ENCODE results near the gene SLC25A30. TPM values are rescaled to one million over a fixed set of nuclear protein-coding genes. Genes with fewer than 3 reads are reported as not detected.

Gene SLC25A30
- total and polyA plus RNA-seq, 2 of the 13 experiments (the other 11 are each of a cell fraction or from before 2014, with no cell fraction given): 19.6 to 22.5 TPM

DNA sequence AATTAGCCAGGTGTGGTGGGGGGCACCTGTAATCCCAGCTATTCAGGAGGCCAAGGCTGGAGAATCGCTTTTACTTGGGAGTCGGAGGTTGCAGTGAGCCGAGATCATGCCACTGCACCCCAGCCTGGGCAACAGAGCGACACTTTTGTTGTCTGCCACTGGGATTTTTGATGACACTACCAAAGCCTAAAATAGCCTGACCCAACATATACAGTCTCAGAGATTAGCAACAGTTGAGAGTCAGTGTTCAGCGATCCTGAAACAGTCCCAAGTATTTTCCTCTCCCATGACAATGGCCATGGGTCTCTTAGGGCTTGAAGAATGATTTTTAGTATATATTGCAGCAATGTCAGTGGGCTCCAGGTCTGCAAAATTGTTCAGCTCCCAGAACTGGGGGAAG lies 32.9 kb downstream of the SLC25A30 start (continued):
- TF ChIP-seq ZNF362 (CRISPR knock-in tag; IDR thresholded peaks at IDR 0.05; ENCODE audit: borderline replicate concordance): no peak
- TF ChIP-seq, protein P1, sequence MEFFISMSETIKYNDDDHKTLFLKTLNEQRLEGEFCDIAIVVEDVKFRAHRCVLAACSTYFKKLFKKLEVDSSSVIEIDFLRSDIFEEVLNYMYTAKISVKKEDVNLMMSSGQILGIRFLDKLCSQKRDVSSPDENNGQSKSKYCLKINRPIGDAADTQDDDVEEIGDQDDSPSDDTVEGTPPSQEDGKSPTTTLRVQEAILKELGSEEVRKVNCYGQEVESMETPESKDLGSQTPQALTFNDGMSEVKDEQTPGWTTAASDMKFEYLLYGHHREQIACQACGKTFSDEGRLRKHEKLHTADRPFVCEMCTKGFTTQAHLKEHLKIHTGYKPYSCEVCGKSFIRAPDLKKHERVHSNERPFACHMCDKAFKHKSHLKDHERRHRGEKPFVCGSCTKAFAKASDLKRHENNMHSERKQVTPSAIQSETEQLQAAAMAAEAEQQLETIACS (CRISPR knock-in tag; IDR thresholded peaks at IDR 0.05): no peak
- TF ChIP-seq SOX13 (IDR thresholded peaks at IDR 0.05): no peak
- no peak for TF ChIP-seq SOX13 (CRISPR knock-in tag; conservative IDR thresholded peaks at IDR 0.05 in 1 of 2, IDR thresholded peaks at IDR 0.05 in 1 of 2)
- TF ChIP-seq ZNF513 (CRISPR knock-in tag; conservative IDR thresholded peaks at IDR 0.05): no peak
- TF ChIP-seq BRF2 (CRISPR knock-in tag; IDR thresholded peaks at IDR 0.05): no peak
- no peak for TF ChIP-seq IRF9 (CRISPR knock-in tag; IDR thresholded peaks at IDR 0.05; ENCODE audit: borderline replicate concordance)
- no peak for TF ChIP-seq SALL2 (CRISPR knock-in tag; IDR thresholded peaks at IDR 0.05)
- TF ChIP-seq KDM5A (IDR thresholded peaks at IDR 0.05; ENCODE audit: borderline replicate concordance, low read length): no peak

All from HepG2 (cell line).